ENCODE measurements around the gene PLA2G4F.

The PLA2G4F gene

DNA sequence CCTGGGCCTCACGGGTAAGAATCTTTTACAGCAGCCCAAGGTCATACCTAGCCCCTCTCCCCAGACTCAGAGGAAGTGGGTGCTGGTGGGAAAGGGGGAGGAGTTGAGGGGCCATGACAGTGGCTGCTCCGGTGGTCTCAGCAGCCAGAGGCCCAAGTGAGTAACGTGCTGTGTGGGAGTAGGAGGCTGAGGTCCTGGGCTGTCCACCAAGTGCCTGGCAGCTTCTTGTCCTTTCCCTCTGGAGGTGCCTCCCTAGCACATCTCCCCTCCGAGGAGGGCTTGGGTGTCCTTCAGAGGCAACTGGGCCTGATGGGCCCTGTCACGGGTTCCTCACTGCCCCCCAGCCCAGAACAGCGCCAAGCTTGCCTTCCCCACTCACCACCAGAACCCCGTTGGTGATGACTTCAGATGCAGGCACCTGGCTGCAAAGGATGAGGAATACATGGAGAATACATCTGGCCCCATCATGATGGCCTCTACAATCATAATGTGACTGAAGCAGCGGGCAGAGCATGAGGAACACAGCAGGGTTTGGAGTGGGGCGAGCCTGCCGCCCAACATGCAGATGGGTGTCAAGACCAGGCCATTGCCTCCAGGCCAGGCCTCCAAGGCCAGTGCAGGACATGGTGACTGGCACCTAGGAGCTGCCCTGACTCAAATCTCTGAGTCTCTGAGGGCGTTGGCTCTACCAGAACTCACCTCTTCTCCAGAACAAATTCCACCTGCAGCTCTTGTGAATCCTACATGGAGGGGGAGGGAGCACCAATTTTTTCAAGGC is 3.3 kb downstream of the PLA2G4F start:
- ATAC-seq (ENCODE audit: insufficient read depth, low read depth), result no peak
- H3K79me2 ChIP-seq (ENCODE audit: insufficient read depth, low read length), result no peaks in the 10 kb centered on the region
- H3K36me3 ChIP-seq (ENCODE audit: insufficient read depth, low read length), result no peaks in the 10 kb centered on the region
- no peak for DNase-seq
- no peak overlapping the region for H3K27ac ChIP-seq (ENCODE audit: low read length)
- H3K9ac ChIP-seq (ENCODE audit: low read depth, low read length), result no peak overlapping the region
- no peaks in the 10 kb centered on the region for H3K4me1 ChIP-seq (ENCODE audit: insufficient read depth, low read length)
- no peak overlapping the region for H3K4me2 ChIP-seq (ENCODE audit: insufficient read depth, low read length)
- no peaks in the 10 kb centered on the region for H3K9me3 ChIP-seq (ENCODE audit: insufficient read depth, low read length, severe bottlenecking)
- no peaks in the 10 kb centered on the region for H3K27me3 ChIP-seq (ENCODE audit: insufficient read depth, low read length, poor library complexity)
- no peak overlapping the region for H3K4me3 ChIP-seq (ENCODE audit: low read depth in 1 of 2, low read length in 2 of 2)
- no peak overlapping the region for H2AFZ ChIP-seq (ENCODE audit: low read depth, low read length)
- TF ChIP-seq EZH2 (IDR thresholded peaks at IDR 0.05; ENCODE audit: borderline replicate concordance, low read depth, low read length, severe bottlenecking), result no peak
- TF ChIP-seq CTCF (IDR thresholded peaks at IDR 0.05; ENCODE audit: borderline replicate concordance, extremely low read depth, low read length, poor library complexity, severe bottlenecking), result no peak
- no peaks in the 10 kb centered on the region for H4K20me1 ChIP-seq (ENCODE audit: insufficient read depth, low read length)

DNA sequence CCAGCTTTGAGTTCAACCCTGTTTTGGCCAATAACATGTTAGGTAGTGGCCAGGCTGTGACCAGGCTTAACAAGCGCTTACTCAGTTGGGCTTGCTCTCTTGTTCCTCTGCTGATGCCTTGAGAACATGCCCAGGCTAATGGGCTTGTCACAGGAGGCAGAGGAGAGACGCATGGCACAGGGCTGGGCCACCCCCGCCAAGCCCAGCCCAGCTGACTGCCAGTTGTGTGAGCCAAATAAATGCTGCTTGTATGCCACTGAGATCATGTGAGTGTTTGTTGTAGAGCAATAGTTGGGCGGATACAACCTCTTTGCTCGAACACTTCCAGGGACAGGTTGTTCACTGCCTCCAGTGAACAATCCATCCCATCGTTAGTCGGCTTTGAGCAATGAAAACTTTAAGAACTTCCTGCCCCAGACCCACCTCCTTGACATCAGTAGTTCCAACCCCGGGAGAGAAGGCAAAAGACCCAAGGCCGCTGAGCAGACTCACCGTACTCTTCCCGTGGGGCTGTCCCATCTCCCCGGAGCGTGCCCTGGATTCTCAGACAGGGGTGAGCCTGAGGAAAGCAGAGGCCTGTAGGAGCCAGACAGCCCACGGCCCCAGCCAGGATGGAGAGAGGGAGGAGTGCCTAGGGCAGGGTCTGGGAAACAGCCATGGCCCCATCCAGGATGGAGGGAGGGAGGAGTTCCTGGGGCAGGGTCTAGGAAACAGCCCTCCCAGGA is 4.1 kb downstream of the PLA2G4F start:
- ATAC-seq (ENCODE audit: insufficient read depth, low read depth) (no peak), DNase-seq (no peak)
- no peak overlapping the region for H3K4me2 ChIP-seq (ENCODE audit: insufficient read depth, low read length)
- H3K9me3 ChIP-seq (ENCODE audit: insufficient read depth, low read length, severe bottlenecking), result no peaks in the 10 kb centered on the region
- no peak overlapping the region for H3K9ac ChIP-seq (ENCODE audit: low read depth, low read length)
- H3K4me1 ChIP-seq (ENCODE audit: insufficient read depth, low read length), result no peaks in the 10 kb centered on the region
- no peak overlapping the region for H3K27ac ChIP-seq (ENCODE audit: low read length)
- no peaks in the 10 kb centered on the region for H4K20me1 ChIP-seq (ENCODE audit: insufficient read depth, low read length)
- no peaks in the 10 kb centered on the region for H3K36me3 ChIP-seq (ENCODE audit: insufficient read depth, low read length)
- no peaks in the 10 kb centered on the region for H3K27me3 ChIP-seq (ENCODE audit: insufficient read depth, low read length, poor library complexity)
- H3K79me2 ChIP-seq (ENCODE audit: insufficient read depth, low read length), result no peaks in the 10 kb centered on the region
- no peak for TF ChIP-seq EZH2 (IDR thresholded peaks at IDR 0.05; ENCODE audit: borderline replicate concordance, low read depth, low read length, severe bottlenecking)
- TF ChIP-seq CTCF (IDR thresholded peaks at IDR 0.05; ENCODE audit: borderline replicate concordance, extremely low read depth, low read length, poor library complexity, severe bottlenecking), result no peak
- no peak overlapping the region for H2AFZ ChIP-seq (ENCODE audit: low read depth, low read length)
- H3K4me3 ChIP-seq (ENCODE audit: low read depth in 1 of 2, low read length in 2 of 2), result no peak overlapping the region

- H3K27ac ChIP-seq (ENCODE audit: low read length), result no peak overlapping the region
- no peaks in the 10 kb centered on the region for H4K20me1 ChIP-seq (ENCODE audit: insufficient read depth, low read length)
- H3K79me2 ChIP-seq (ENCODE audit: insufficient read depth, low read length), result no peaks in the 10 kb centered on the region
- TF ChIP-seq EZH2 (IDR thresholded peaks at IDR 0.05; ENCODE audit: borderline replicate concordance, low read depth, low read length, severe bottlenecking), result no peak
- H3K9me3 ChIP-seq (ENCODE audit: insufficient read depth, low read length, severe bottlenecking), result no peaks in the 10 kb centered on the region
- H2AFZ ChIP-seq (ENCODE audit: low read depth, low read length), result no peak overlapping the region
- no peaks in the 10 kb centered on the region for H3K27me3 ChIP-seq (ENCODE audit: insufficient read depth, low read length, poor library complexity)
- H3K4me3 ChIP-seq (ENCODE audit: low read depth in 1 of 2, low read length in 2 of 2), result no peak overlapping the region
- H3K4me1 ChIP-seq (ENCODE audit: insufficient read depth, low read length), result no peaks in the 10 kb centered on the region
- no peak overlapping the region for H3K9ac ChIP-seq (ENCODE audit: low read depth, low read length)
- no peak overlapping the region for H3K4me2 ChIP-seq (ENCODE audit: insufficient read depth, low read length)
- no peak for DNase-seq
- no peaks in the 10 kb centered on the region for H3K36me3 ChIP-seq (ENCODE audit: insufficient read depth, low read length)
- ATAC-seq (ENCODE audit: insufficient read depth, low read depth), result no peak
Measured at GRCh38 chr15:42151736-42152135, 4.7 kb downstream of the PLA2G4F start.

DNA sequence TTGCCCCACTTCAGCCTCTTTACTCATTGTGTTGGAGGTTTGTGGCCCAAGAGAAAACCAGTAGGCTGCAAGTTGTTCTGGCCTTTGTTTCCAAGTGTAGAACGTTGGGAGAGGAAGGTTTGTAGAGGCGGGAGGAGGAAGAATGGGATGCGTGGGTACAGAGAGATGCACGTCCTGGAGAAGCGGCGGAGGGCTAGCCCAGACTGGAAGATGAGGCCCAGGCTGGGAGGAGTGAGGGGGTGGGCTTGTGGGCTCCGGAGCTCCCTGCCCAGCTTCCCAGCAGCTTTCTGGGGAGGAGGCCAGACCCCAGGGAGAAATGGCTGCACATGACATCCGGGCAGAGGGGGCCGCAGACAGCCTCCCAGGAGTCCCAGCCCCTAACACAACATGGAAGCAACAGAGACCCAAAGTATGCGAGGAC is 5.3 kb downstream of the PLA2G4F start:
- no peak overlapping the region for H3K4me3 ChIP-seq (ENCODE audit: low read depth in 1 of 2, low read length in 2 of 2)
- DNase-seq (no peak), ATAC-seq (ENCODE audit: insufficient read depth, low read depth) (no peak)
- H3K9me3 ChIP-seq (ENCODE audit: insufficient read depth, low read length, severe bottlenecking), result no peaks in the 10 kb centered on the region
- TF ChIP-seq CTCF (IDR thresholded peaks at IDR 0.05; ENCODE audit: borderline replicate concordance, extremely low read depth, low read length, poor library complexity, severe bottlenecking) (no peak), EZH2 (IDR thresholded peaks at IDR 0.05; ENCODE audit: borderline replicate concordance, low read depth, low read length, severe bottlenecking) (no peak)
- no peaks in the 10 kb centered on the region for H3K4me1 ChIP-seq (ENCODE audit: insufficient read depth, low read length)
- H2AFZ ChIP-seq (ENCODE audit: low read depth, low read length), result no peak overlapping the region
- no peaks in the 10 kb centered on the region for H3K79me2 ChIP-seq (ENCODE audit: insufficient read depth, low read length)
- H3K27me3 ChIP-seq (ENCODE audit: insufficient read depth, low read length, poor library complexity), result no peaks in the 10 kb centered on the region
- H4K20me1 ChIP-seq (ENCODE audit: insufficient read depth, low read length), result no peaks in the 10 kb centered on the region
- no peaks in the 10 kb centered on the region for H3K36me3 ChIP-seq (ENCODE audit: insufficient read depth, low read length)
- no peak overlapping the region for H3K27ac ChIP-seq (ENCODE audit: low read length)
- no peak overlapping the region for H3K4me2 ChIP-seq (ENCODE audit: insufficient read depth, low read length)
- no peak overlapping the region for H3K9ac ChIP-seq (ENCODE audit: low read depth, low read length)

Data from DND-41 (cell line).